ENCODE measurements around the gene CDH4. TPM values are rescaled to one million over a fixed set of nuclear protein-coding genes. Genes with fewer than 3 reads are reported as not detected.

Gene CDH4
- total and polyA plus RNA-seq, 8 donors: under 0.01 to 2.2 (median 0.11) TPM; not detected in 2

GRCh38 chr20:61926253-61926613 is 674.2 kb downstream of the CDH4 start:
- intact Hi-C loops (cut with DNase I; ENCODE audit: low total_unique reads): no loop called here
- 83 to 91% (median 86%) methylated on average over 13 to 14 of the region's 14 CpGs for WGBS, 5 donors
- no peaks in the 10 kb centered on the region for H3K4me1 ChIP-seq
- no peak overlapping the region for H3K4me3 ChIP-seq
- TF ChIP-seq POLR2A (IDR thresholded peaks at IDR 0.05): no peak
- no peak for TF ChIP-seq CTCF (IDR thresholded peaks at IDR 0.05)
- TF ChIP-seq POLR2AphosphoS5 (IDR thresholded peaks at IDR 0.05): no peak
- no peak for TF ChIP-seq EP300 (IDR thresholded peaks at IDR 0.05)
- no peaks in the 10 kb centered on the region for H3K36me3 ChIP-seq
- no peaks in the 10 kb centered on the region for H3K9me3 ChIP-seq
- no peak overlapping the region for H3K27ac ChIP-seq
- DNase-seq: no peak
- H3K27me3 ChIP-seq: peaks cover 0 to 26% (median 0%) of the 10 kb centered on the region in 3 donors

- TF ChIP-seq EP300 (IDR thresholded peaks at IDR 0.05) (no peak), CTCF (IDR thresholded peaks at IDR 0.05) (no peak), POLR2A (IDR thresholded peaks at IDR 0.05) (no peak), POLR2AphosphoS5 (IDR thresholded peaks at IDR 0.05) (no peak)
- Histone ChIP-seq H3K4me3 (no peak overlapping the region), H3K9me3 (no peaks in the 10 kb centered on the region), H3K27me3 (peaks cover 0 to 31% (median 0%) of the 10 kb centered on the region in 3 donors), H3K4me1 (no peaks in the 10 kb centered on the region), H3K36me3 (no peaks in the 10 kb centered on the region), H3K27ac (no peak overlapping the region)
- no peak for DNase-seq
- intact Hi-C loops (cut with DNase I; ENCODE audit: low total_unique reads): no loop called here
- 89 to 94% (median 90%) methylated on average over 23 of the region's 23 CpGs for WGBS, 5 donors
Observed at GRCh38 chr20:61926796-61927192, 674.7 kb downstream of the CDH4 start.

GRCh38 chr20:61927193-61927825 is 675.2 kb downstream of the CDH4 start:
- no peaks in the 10 kb centered on the region for H3K36me3 ChIP-seq
- no peaks in the 10 kb centered on the region for H3K4me1 ChIP-seq
- H3K27me3 ChIP-seq: peaks cover 0 to 33% (median 0%) of the 10 kb centered on the region in 3 donors
- H3K9me3 ChIP-seq: no peaks in the 10 kb centered on the region
- 72 to 84% (median 83%) methylated on average over 13 to 21 of the region's 21 CpGs for WGBS, 5 donors
- H3K4me3 ChIP-seq: no peak overlapping the region
- no peak for DNase-seq
- no peak overlapping the region for H3K27ac ChIP-seq
- intact Hi-C loops (cut with DNase I; ENCODE audit: low total_unique reads): no loop called here
- TF ChIP-seq POLR2A (IDR thresholded peaks at IDR 0.05): no peak
- TF ChIP-seq EP300 (IDR thresholded peaks at IDR 0.05): no peak
- no peak for TF ChIP-seq CTCF (IDR thresholded peaks at IDR 0.05)
- no peak for TF ChIP-seq POLR2AphosphoS5 (IDR thresholded peaks at IDR 0.05)

- no peak for TF ChIP-seq CTCF (IDR thresholded peaks at IDR 0.05)
- 87 to 95% (median 90%) methylated on average over 37 to 43 of the region's 43 CpGs for WGBS, 5 donors
- DNase-seq: no peak
Observed at GRCh38 chr20:61927826-61928541, 675.9 kb downstream of the CDH4 start.

More at GRCh38 chr20:61927826-61928541, 675.9 kb downstream of the CDH4 start:
- Histone ChIP-seq H3K27me3 (peaks cover 0 to 33% (median 0%) of the 10 kb centered on the region in 3 donors), H3K4me3 (no peak overlapping the region), H3K27ac (no peak overlapping the region), H3K4me1 (no peaks in the 10 kb centered on the region), H3K9me3 (no peaks in the 10 kb centered on the region), H3K36me3 (no peaks in the 10 kb centered on the region)
- intact Hi-C loops (cut with DNase I; ENCODE audit: low total_unique reads): no loop called here
